GM18517 (cell line): ENCODE measurements around the gene DYSF.

Source experiments
- ATAC-seq: cut with Tn5 transposase; IDR thresholded peaks from one replicate; pipeline ENCODE4 v1.9.1; 2021; ENCODE audit warnings: mild to moderate bottlenecking, moderate library complexity; ENCODE audit not compliant: unreplicated experiment

DYSF gene

DNA sequence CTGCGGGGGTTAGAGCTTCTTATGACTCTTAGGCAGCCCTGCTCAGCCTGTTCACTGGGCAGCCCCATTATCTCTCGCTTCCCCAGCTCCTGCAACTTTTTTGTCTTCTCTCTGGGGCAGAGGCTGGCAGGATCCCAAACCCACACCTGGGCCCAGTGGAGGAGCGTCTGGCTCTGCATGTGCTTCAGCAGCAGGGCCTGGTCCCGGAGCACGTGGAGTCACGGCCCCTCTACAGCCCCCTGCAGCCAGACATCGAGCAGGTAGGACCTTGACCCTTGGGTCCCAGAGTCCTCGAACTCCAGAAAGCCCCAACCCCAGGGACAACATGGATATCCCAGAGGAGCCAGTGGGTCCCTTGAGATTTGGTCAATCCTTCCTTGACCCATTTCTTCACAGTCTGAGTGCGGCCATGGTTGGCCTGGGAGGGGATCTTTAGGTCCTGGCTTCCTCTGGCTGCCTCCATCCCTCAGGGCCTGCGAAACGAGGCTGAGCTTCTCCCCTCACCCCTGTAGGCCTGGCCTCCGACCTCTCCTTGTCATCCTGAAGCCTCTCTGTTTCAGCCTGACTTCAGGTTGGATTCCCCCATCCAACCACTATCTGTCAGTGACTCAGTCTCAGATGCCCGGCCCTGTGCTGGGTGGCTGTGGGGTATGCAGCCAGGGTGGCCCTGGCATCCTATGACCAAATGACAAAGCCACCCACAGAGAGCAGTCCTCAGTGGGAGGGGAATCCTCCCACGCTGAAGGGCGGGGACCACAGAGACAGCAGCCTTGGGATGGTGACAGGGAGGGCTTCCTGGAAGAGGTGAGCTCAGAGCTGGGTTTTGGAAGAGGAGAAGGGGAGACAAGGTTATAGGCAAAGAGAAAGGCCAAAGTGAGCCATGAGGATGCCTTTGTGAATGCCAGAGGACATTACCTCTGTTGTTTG lies 214.2 kb downstream of the DYSF start:
- ATAC-seq, result no peak

DNA sequence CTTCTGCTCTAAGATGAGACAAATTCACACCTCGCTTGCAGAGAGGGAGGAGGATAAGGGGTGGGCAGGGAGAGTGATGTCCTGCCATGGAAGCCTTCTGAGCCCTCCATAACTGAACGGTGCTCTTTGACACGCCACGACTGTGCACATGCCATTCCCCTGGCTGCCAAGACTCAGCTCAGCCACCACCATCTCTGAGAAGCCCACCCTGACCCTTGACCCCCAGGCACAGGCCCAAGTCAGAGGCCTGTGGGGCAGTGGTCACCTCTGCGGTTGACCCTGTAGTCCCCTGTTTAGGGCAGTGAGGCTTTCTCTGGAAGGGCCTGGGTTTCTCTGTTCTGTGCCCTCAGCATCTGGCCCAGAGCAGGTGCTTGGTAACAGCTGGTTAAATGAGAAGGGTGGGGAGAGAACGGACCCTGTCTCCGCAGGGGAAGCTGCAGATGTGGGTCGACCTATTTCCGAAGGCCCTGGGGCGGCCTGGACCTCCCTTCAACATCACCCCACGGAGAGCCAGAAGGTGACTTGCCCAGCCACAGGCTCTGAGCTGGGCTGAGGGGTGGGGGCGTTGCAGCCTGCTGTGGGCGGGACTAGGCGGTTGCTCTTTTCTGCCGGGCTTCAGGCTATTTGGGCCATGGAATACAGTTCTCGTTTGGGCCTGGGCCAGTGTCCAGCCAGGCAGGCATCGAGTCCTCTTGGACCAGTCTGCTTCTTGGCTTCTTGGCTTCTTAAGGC lies 215.1 kb downstream of the DYSF start:
- no peak for ATAC-seq

DNA sequence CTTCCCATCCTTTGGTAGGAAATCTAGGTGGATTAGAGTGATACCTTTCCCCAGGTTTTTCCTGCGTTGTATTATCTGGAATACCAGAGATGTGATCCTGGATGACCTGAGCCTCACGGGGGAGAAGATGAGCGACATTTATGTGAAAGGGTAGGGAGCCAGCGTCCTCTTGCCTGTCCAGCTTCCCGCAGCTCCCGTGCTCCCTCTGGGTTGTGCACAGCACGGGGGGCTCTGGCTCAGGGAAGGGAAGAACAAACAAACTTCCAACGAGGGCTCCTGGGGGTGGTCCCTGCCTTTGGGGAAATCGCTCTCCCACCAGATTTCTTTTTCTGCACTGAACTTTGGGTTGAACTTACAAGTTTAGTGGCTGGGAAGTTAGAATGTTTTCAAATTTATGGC lies 215.7 kb downstream of the DYSF start:
- no peak for ATAC-seq

DNA sequence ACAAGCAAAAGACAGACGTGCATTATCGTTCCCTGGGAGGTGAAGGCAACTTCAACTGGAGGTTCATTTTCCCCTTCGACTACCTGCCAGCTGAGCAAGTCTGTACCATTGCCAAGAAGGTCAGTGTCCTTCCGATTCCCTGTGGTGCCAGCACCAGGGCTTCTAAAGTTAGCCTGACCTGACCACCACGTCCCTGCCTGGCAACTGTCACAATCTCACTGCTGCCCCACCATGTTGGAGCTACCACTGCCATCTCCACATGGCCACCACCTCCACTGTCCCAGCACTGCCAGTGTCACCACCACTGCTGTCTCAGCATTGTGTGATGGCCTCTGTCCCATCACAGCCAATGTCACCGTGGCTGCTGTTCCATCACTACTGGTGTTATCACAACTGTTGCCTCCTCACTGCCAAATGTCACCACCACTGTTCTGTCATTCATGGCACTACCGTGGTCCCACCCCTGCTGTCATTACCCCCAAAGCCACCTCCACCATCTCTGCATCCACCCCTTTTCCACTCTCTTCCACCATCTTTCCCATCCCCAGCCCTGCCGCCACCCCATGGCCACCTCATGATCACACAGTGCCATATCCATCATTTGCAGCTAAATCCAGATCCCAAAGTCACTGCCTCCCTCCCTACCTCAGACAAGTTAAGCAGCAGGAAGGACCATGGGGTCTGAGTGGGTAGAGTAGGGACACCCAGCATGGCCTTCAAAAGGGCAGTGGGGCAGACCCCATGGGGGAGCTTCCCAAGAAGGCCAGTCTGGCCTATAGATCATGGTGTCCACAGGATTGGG lies 216.5 kb downstream of the DYSF start:
- ATAC-seq, result no peak

DNA sequence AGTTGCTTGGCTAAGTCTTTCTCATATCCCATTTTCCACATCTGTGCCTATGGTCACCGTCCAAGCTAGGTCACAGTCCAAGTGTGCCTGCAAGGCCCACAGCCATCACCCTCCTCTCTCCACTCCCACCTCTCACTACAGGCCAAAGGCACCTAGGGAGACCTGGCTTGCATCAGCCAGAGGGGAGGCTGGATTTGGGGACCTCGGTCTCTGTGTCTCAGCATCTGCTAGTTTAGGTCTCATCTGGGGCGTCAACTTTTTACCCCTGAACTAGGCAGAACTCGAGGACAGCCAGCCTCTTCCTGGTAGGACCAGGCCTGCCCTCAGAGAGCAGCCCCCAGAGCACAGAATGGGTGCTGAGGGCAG lies 217.1 kb downstream of the DYSF start:
- ATAC-seq, result no peak

DNA sequence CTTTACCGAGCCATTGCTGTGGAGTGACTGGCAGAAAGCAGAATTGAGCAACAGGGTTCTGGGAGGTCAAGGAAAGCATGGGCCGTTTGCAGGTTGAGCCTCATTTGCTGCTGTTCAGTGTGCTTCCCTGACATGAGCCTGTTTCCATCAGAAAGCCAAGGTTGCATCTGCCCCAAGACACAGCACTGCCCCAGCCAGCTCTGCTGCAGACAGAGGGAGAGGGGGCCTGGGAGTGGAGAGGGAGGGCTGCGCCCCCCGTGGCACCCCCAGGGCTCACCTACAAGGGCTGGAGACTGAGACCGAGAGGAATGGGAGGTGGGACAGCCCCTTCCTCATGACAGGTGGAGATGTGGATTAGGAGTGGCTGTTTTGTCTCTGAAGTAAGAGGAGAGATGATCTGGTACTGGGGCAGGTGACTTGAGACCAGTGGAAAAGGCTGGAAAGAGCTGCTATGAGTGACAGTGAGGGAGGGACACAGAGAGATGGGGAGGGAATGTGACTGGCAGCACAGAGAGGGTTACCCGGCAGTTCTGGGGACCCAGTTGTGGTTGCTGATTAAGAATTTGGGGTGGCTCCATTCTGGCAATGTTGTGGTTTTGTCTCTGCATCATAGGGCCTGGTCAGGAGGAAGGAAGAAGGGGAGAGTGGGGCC lies 218.0 kb downstream of the DYSF start:
- no peak for ATAC-seq

DNA sequence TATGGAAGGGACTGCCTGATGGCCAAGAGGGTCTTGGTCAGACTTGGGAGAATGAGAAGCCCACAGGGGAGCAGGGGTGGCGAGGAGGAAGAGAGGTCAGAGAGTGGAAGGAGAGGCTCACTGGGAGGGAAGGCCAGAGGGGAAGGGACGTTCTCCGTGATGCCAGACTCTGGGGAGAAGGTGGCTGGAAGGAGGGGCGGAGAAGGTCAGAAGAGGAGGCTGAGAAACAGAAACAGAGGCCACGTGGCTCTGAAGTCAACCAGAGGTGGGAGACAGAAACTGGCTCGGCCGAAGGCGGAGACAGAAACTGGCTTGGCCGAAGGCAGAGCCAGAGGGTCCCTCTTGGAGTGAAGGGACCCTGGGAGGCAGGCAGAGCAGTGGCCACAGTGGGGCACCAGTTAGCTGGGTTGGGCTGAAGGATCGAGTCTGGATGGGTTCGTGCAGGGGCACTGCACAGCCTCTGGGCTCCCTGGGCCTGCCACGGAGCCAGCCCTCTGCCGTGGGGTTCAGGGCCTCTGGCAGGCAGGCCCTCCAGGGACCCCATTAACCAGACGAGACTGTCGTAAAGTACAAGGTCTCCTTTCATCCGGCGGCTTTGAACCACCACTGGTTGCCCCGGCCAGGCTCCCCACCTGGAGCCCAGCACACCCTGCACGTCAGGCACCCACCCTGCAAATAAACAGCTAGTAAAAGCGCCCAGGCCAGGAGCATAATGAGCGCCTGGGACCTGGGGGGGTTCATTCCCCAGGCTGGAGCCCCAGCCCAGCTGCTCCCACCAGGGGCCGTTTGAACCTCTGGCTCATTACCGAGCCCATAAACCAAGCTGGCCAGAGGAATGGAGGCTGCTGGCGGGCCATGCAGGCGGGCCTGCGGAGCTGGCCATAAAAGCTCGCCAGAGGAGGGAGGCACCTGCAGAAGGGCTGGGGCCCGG lies 218.8 kb downstream of the DYSF start:
- ATAC-seq, result no peak

DNA sequence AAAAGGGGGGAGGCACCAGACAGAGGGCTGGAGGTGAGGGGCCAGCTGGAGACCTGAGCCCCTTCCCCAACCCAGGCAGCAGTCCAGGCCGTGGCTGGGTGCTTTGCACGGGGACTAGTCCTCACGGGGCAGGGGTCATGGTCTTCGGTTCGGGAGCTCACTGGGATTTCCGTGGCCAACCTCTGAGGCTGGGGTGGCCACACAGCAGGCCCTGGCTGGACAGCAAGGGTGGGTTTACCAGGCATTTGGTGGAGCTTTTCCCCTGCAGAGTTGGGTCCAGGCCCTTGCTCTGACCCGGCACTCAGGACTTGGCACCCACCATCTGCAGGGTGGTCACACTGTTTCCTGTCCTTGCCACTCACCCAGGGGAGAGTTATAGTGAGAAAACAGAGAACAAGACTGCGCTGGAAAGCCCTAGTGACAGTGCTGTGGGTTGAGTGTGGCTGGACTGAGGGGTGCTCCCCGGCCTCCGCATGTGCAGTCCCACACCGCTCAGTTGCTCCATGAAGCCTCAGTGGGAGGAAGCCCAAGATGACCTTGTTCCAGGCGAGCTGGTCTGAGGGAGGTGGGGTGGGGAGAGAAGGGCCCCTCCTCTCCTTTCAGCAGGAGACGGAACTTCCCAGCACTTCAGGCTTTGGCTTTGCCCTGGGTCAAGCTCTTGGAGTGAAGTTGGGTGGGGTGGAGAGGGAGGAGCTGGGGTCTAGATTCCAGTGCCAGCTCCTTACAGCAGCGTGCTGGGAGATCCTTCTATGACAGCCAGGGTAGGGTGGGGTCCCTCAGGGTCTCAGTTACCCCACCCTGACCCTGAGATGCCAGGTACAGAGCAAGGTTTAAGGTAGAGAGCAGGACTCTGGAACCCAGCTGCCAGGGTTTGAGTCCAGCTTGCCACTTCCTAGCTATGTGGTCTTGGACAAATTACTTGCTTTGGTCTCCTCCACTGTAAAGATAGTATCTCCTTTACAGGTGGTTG lies 219.8 kb downstream of the DYSF start:
- no peak for ATAC-seq

DNA sequence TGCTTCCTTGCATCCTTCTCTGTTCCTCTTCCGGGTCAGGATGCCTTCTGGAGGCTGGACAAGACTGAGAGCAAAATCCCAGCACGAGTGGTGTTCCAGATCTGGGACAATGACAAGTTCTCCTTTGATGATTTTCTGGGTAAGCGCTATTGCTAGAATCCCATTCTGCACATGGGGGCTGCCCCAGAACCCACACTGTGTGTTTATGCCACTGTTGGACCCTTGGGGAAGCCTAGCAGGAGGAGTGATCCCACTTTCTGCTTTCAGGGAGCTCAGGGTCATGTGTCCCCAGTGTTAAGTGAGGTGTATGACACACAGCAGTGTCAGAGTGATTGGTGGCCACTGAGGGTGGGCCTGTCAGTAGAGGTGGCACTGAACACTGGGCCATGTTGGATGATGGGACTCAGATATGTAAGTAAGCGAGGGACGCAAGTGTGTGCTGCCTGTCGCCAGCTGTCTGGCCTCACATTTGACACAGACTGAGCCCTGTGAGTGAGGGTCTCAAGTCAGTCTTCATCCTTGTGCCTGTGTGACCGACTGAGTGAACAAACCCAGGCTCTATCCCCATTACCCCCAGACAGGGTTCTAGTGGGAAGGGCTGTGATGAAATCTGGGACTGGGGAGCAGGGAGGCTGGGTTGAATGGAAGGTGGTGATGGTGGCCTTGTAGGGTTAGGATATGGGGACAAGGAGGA lies 220.9 kb downstream of the DYSF start:
- no peak for ATAC-seq

DNA sequence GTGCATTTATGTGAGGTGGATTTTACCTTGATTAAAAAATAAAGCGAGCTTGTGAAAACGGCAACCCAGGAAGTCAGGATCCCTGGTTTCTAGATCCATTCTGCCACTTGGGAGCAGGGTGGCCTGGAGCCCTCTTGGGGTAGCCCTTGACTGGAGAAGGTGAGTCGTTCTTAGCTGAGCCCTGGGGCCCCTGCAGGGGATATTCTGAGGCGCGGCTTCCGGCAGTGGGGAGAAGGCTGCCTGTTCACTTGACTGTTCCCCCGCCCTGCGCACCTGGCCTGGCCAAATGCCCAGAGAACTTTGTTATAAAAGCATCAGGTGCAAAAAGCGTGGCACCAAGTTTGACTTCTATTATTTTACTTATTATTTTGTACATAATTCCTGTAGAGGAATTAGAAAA lies 221.9 kb downstream of the DYSF start:
- no peak for ATAC-seq

DNA sequence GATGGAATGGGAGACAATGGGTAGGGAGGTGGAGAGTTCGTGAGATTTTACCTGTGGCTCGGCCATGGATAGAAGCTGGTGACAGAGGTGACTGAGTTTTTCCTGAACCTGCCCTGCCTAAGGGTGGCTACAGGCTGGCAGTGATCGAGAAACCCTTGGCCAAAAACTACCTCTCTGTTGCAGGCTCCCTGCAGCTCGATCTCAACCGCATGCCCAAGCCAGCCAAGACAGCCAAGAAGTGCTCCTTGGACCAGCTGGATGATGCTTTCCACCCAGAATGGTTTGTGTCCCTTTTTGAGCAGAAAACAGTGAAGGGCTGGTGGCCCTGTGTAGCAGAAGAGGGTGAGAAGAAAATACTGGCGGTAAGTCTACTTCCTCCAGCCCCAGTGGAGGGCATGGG lies 225.5 kb downstream of the DYSF start:
- no peak for ATAC-seq

DNA sequence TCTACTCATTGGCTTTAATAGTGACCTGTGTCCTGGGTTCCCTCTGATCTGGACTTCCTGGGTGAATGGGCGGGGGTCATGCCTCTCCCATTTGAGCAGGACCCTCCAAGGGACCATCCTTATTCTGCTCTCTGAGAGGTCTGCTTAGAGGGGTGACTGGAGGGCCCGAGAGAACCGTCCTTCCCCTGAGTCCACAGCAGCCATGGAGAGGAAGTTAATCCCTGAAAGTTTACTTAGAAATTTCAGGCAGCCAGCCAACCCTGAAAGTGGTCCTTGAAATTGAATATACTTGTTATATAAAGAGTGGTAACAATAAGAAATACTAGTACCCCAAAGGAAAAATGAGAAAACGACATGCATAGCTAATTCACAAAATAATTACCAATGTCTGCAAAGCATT lies 226.1 kb downstream of the DYSF start:
- ATAC-seq, result no peak

DNA sequence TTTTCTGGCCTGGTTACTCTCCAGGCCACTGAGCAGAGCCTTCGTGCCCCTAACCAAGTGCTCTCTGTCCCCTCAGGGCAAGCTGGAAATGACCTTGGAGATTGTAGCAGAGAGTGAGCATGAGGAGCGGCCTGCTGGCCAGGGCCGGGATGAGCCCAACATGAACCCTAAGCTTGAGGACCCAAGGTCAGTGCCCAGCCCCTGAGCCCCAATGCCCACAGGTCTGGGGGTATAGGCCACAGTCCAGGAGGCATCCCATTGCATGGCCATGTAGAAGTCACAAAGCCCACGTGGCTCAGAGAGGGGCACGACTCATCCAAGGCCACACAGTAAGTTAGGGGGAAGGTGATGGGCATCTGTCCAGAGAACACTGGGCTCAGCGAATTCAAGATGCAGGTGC lies 227.6 kb downstream of the DYSF start:
- no peak for ATAC-seq

DNA sequence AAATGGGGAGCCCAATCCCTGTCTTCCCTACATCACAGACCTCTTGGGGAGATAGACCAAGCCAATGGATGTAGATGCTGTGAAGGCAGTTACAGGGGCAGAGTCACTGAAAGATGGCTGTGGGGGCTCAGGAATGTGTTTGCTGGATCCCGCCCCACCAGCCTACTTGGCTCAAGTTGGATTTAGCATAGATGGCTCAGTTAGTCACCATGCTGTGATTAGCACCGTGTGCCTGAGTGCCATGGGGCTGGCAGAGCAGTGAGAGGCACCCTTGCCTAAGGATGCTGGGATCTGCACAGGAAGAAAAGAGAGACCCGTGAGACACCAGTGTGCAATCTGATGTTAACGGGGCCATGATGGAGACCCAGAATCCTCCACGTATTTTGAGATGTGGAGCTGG lies 228.3 kb downstream of the DYSF start:
- ATAC-seq, result no peak

DNA sequence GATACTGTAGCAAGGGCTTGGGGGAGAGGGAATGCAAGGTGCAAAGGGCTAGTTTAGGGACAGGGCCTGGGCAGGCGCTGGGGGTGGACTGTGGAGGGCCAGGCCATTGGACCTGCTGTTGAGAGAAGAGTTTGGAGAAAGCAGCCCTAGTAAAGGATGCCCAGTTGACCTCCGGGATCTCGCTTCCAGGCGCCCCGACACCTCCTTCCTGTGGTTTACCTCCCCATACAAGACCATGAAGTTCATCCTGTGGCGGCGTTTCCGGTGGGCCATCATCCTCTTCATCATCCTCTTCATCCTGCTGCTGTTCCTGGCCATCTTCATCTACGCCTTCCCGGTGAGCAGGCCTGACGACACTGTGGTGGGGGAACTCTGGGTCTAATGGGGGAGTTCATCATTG lies 229.0 kb downstream of the DYSF start:
- ATAC-seq, result no peak

DNA sequence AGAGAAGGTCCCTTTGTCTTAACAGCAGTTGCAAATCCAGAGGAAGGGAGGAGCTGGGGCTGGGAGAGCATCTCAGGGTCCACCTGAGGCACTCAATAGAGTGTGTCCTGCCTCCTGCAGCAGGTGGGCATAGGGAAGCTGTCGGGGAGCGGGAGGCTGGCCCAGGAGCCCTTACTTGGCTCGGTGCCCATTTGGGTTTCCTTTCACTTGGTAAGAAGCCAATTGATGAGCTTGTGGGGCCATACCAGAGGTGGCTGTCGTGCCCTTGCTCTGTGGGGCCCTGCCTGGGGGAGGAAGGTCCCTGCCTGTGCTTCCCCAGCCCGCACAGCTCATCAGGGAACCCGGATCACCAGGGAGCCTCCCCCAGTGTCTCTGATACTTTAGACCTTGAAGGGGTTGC lies 229.7 kb downstream of the DYSF start:
- no peak for ATAC-seq

DNA sequence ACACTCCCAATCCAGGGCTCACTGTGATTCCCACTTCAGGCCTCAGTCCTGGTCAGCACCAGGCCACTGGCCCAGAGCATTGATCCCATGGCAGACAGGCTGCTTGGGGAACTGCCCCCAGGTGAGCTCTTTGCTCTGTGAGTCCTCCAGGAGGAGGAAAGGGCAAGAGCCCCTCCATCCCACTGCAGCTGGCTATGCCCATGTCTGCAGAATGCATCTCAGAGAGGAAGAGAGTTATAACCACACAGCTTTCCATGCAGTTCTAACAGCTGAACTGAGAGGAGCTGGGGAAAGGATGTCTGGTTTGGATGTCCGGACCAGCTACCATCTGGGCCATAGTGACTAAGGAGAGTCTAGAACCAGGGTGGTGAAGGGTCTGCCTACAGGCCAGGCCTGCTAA lies 230.3 kb downstream of the DYSF start:
- ATAC-seq, result no peak
